Parathyroid adenoma (tissue), 2 donors: ENCODE measurements around the gene GLUL.

Experiments
- H2AFZ ChIP-seq: fragments of 300-600 bp; sonication (generic); one replicate; pipeline ENCODE4 v1.7.0; 2017; ENCODE audit warnings: antibody characterized with exemption, mild to moderate bottlenecking
- H3K27ac ChIP-seq: fragments of 300-600 bp; sonication (generic); one replicate; pipeline ENCODE4 v1.7.0; 2017
- H3K27me3 ChIP-seq: fragments of 300-600 bp; sonication (generic); one replicate; pipeline ENCODE4 v1.7.0; 2017; ENCODE audit warnings: low read length; ENCODE audit not compliant: control insufficient read depth, insufficient read depth
- H3K36me3 ChIP-seq: fragments of 300-600 bp; sonication (generic); one replicate; pipeline ENCODE4 v1.7.0; 2017; ENCODE audit warnings: low read length; ENCODE audit not compliant: control insufficient read depth, insufficient read depth
- H3K4me1 ChIP-seq: fragments of 300-600 bp; sonication (generic); one replicate; pipeline ENCODE4 v1.7.0; 2017; ENCODE audit warnings: control low read depth
- H3K4me2 ChIP-seq: fragments of 300-600 bp; sonication (generic); one replicate; pipeline ENCODE4 v1.7.0; 2017; ENCODE audit warnings: low read length
- H3K4me3 ChIP-seq: fragments of 300-600 bp; sonication (generic); one replicate; pipeline ENCODE4 v1.7.0; 2017; ENCODE audit warnings: low read depth, low read length
- H3K79me2 ChIP-seq: fragments of 300-600 bp; sonication (generic); one replicate; pipeline ENCODE4 v1.7.0; 2017; ENCODE audit warnings: control low read depth
- H3K9ac ChIP-seq: fragments of 300-600 bp; sonication (generic); one replicate; pipeline ENCODE4 v1.7.0; 2017; ENCODE audit warnings: mild to moderate bottlenecking
- H3K9me3 ChIP-seq: fragments of 300-600 bp; sonication (generic); one replicate; pipeline ENCODE4 v1.7.0; 2017; ENCODE audit warnings: low read length; ENCODE audit not compliant: control insufficient read depth
- TF ChIP-seq, protein P1 (sequence below): fragments of 300-600 bp; sonication (generic); IDR thresholded peaks from one replicate; pipeline ENCODE4 v1.7.0; 2017; ENCODE audit warnings: antibody characterized with exemption, mild to moderate bottlenecking
- donor health status: primary hyperparathyroidism.

GLUL gene

DNA sequence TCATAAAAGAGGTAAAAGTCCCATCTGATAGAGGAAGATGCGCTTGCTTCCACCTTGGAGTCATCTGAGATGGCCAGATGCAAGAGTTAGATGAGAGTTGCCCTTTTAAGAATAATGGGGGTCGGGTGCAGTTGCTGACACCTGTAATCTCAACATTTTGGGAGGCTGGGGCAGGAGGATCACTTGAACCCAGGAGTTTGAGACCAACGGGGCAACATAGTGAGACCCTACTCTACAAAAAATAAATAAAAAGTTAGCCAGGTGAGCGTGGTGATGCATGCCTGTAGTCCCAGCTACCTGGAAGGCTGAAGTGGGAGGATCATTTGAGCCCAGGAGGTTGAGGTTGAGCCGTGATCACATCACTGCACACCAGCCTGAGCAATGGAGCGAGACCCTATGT lies 22.4 kb upstream of the GLUL start:
- TF ChIP-seq, protein P1, sequence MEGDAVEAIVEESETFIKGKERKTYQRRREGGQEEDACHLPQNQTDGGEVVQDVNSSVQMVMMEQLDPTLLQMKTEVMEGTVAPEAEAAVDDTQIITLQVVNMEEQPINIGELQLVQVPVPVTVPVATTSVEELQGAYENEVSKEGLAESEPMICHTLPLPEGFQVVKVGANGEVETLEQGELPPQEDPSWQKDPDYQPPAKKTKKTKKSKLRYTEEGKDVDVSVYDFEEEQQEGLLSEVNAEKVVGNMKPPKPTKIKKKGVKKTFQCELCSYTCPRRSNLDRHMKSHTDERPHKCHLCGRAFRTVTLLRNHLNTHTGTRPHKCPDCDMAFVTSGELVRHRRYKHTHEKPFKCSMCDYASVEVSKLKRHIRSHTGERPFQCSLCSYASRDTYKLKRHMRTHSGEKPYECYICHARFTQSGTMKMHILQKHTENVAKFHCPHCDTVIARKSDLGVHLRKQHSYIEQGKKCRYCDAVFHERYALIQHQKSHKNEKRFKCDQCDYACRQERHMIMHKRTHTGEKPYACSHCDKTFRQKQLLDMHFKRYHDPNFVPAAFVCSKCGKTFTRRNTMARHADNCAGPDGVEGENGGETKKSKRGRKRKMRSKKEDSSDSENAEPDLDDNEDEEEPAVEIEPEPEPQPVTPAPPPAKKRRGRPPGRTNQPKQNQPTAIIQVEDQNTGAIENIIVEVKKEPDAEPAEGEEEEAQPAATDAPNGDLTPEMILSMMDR: no peak
- H3K36me3 ChIP-seq: no peaks in the 10 kb centered on the region
- H3K27ac ChIP-seq: no peak overlapping the region
- no peak overlapping the region for H2AFZ ChIP-seq
- no peak overlapping the region for H3K4me2 ChIP-seq
- H3K79me2 ChIP-seq: no peaks in the 10 kb centered on the region
- H3K9ac ChIP-seq: no peak overlapping the region
- no peaks in the 10 kb centered on the region for H3K27me3 ChIP-seq
- H3K9me3 ChIP-seq: no peaks in the 10 kb centered on the region
- H3K4me3 ChIP-seq: no peak overlapping the region
- H3K4me1 ChIP-seq: no peaks in the 10 kb centered on the region

DNA sequence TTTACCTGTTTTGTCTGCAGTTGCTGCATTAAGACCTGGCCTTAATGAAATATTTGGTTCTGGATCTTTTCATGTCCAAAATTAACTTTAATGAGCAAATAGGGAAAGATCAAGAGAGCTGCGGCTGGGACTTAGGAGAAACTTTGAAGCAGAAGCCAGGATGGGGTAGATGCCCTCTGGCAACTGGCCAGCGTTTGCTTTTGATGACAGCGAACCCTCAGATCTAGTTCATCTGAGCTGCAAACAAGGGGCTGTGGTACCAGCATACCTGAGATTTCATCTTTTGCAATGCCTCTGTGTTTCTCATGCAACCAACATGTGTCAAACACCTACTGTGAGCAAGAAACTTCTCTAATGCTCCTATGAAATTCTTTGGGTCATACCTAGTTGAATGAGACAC lies 21.9 kb upstream of the GLUL start:
- Histone ChIP-seq H3K36me3 (no peaks in the 10 kb centered on the region), H3K4me2 (no peak overlapping the region), H3K27me3 (no peaks in the 10 kb centered on the region), H3K79me2 (no peaks in the 10 kb centered on the region), H3K4me1 (no peaks in the 10 kb centered on the region), H3K4me3 (no peak overlapping the region), H3K9me3 (no peaks in the 10 kb centered on the region), H3K9ac (no peak overlapping the region), H2AFZ (no peak overlapping the region), H3K27ac (no peak overlapping the region)
- TF ChIP-seq, protein P1: no peak

DNA sequence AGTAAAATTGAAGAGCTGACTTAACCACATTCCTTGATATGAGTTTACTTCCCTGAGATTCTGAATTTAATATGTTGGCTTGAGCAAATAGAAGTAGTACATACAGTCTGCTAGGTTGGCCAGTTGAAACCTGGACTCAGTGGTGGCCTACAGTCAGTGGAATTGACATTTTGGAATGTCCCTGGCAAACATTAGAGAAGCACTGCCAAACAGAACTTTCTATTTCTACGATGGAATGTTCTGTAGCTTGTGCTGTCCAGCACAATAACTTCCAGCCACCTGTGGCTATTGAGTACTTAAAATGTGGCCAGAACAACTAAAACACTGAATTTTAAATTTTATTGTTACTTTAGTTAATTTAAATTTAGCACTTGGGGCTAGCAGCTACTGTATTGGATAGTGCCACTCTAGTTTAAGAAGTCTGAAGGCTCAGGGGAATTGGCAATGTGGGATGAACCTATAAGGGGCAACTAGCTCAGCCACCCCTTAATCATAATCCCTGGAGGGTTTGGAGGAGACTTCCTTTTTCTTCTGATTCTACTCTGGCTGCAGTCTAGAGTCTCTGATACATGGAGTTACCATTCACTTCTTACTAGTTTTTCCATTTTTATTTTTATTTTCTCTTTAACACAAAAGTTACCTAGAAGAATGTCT lies 19.2 kb upstream of the GLUL start:
- Histone ChIP-seq H3K9ac (no peak overlapping the region), H3K4me3 (no peak overlapping the region), H3K9me3 (no peaks in the 10 kb centered on the region), H3K4me2 (no peak overlapping the region), H3K36me3 (no peaks in the 10 kb centered on the region), H3K27ac (no peak overlapping the region), H3K27me3 (no peaks in the 10 kb centered on the region), H2AFZ (no peak overlapping the region), H3K4me1 (no peaks in the 10 kb centered on the region), H3K79me2 (no peaks in the 10 kb centered on the region)
- TF ChIP-seq, protein P1: no peak

DNA sequence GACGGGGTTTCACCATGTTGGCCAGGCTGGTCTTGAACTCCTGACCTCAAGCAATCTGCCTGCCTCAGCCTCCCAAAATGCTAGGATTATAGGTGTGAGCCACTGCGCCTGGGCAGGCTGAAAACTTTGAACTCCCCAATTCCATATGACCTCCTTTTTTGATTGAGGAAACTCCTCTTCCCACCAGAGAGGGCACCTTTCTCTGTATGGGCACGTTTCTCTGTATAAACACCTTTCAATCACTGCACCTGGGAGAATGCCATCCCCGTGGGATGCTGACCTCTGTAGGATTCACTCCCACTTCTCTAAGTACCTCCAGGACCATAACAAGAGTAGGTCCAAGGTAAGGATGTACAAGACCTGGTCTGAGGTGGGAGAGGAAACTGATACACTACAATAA lies 18.5 kb upstream of the GLUL start:
- Histone ChIP-seq H3K4me2 (no peak overlapping the region), H3K9me3 (no peaks in the 10 kb centered on the region), H3K4me3 (no peak overlapping the region), H3K27me3 (no peaks in the 10 kb centered on the region), H3K4me1 (no peaks in the 10 kb centered on the region), H3K9ac (no peak overlapping the region), H2AFZ (no peak overlapping the region), H3K79me2 (no peaks in the 10 kb centered on the region), H3K27ac (no peak overlapping the region), H3K36me3 (no peaks in the 10 kb centered on the region)
- TF ChIP-seq, protein P1: no peak

DNA sequence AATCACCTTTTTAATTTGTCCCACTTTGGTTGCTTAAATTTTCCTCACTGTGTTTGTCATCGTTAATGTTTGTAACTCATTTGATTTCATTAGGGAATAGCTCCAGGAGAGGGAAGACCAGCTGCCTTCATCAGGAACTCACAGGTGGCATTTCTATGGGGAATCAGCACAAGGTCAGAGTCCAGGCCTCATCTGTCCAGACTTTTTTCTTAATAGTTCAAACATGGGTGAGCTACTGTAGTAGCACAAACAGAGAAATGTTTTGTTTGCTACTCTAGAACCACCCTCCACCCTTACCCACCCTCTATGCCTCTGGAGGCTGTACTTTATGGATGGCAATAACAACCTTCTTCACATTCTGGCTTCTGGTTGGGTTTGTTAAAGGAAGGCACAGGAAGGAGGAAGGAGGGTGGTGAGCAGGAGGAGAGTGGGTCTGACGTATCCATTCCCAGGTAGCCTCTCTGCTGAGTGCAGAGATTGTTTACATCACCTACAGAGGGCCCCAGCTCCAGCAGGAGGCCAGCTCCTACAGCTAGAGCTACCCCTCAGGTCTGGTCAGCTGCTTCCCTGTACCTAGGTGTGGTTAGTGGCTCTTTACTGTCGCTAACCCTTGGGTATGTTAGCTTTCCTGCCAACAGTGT lies 17.0 kb upstream of the GLUL start:
- no peak overlapping the region for H3K27ac ChIP-seq
- H3K4me1 ChIP-seq: no peaks in the 10 kb centered on the region
- no peaks in the 10 kb centered on the region for H3K79me2 ChIP-seq
- TF ChIP-seq, protein P1: no peak
- no peaks in the 10 kb centered on the region for H3K9me3 ChIP-seq
- no peaks in the 10 kb centered on the region for H3K36me3 ChIP-seq
- no peak overlapping the region for H3K9ac ChIP-seq
- H3K4me2 ChIP-seq: no peak overlapping the region
- no peak overlapping the region for H3K4me3 ChIP-seq
- H3K27me3 ChIP-seq: no peaks in the 10 kb centered on the region
- H2AFZ ChIP-seq: no peak overlapping the region
